Osteoblast (primary cell): ENCODE data around the gene DNAJC5G. TPM values are rescaled to one million over a fixed set of nuclear protein-coding genes. Genes with fewer than 3 reads are reported as not detected.

Source experiments
- DNase-seq: peaks from one replicate; pipeline ENCODE4 v3.0.0; 2011; ENCODE audit warnings: low spot score, mixed read lengths; ENCODE audit not compliant: insufficient read length; ENCODE audit errors: missing footprints
- H2AFZ ChIP-seq: 2 replicates; pipeline ENCODE4 v1.6.0; 2011; ENCODE audit warnings: mild to moderate bottlenecking, low read length
- H3K27ac ChIP-seq: 2 replicates; pipeline ENCODE4 v1.5.1; 2011; ENCODE audit warnings: mild to moderate bottlenecking, low read depth, low read length, moderate library complexity
- H3K27me3 ChIP-seq: 2 replicates; pipeline ENCODE4 v1.6.0; 2012; ENCODE audit warnings: mild to moderate bottlenecking, control low read depth, inconsistent platforms, low read length, moderate library complexity; ENCODE audit not compliant: insufficient read depth
- H3K36me3 ChIP-seq: 2 replicates; pipeline ENCODE4 v1.5.1; 2011; ENCODE audit warnings: mild to moderate bottlenecking, low read length, control low read depth, moderate library complexity; ENCODE audit not compliant: insufficient read depth
- H3K4me1 ChIP-seq: 2 replicates; pipeline ENCODE4 v1.5.1; 2011; ENCODE audit warnings: mild to moderate bottlenecking, low read length, control low read depth, moderate library complexity; ENCODE audit not compliant: insufficient read depth
- H3K4me2 ChIP-seq: 2 replicates; pipeline ENCODE4 v1.6.0; 2011; ENCODE audit warnings: mild to moderate bottlenecking, low read length; ENCODE audit not compliant: insufficient read depth
- H3K4me3 ChIP-seq: fragments of 200-600 bp; sonication (generic); 3 replicates; pipeline ENCODE4 v1.5.1; 2012; ENCODE audit warnings: mild to moderate bottlenecking, low read length, inconsistent platforms; ENCODE audit not compliant: insufficient read depth
- H3K79me2 ChIP-seq: 2 replicates; pipeline ENCODE4 v1.6.0; 2012; ENCODE audit warnings: mild to moderate bottlenecking, low read length, control low read depth, inconsistent platforms; ENCODE audit not compliant: insufficient read depth
- H3K9me3 ChIP-seq: 2 replicates; pipeline ENCODE4 v1.5.1; 2011; ENCODE audit warnings: low read depth, low read length, control low read depth
- H4K20me1 ChIP-seq: 2 replicates; pipeline ENCODE4 v1.6.0; 2012; ENCODE audit warnings: mild to moderate bottlenecking, low read length, control low read depth; ENCODE audit not compliant: insufficient read depth
- CTCF ChIP-seq: IDR thresholded peaks from 2 replicates; pipeline ENCODE4 v1.5.1; 2011; ENCODE audit warnings: mild to moderate bottlenecking, low read depth, low read length, moderate library complexity; ENCODE audit errors: extremely low read depth
- total RNA-seq: library from RNA; depleted of rRNA; stranded (reverse); fragments of >200 nt; gene quantifications from 2 replicates; pipeline ENCODE4 v1.2.3, GENCODE V29; 2012

DNAJC5G gene
- total RNA-seq, 1 donor, result not detected

GRCh38 chr2:27323596-27324285, 48.5 kb downstream of the DNAJC5G start:
- Histone ChIP-seq H3K27ac (peak overlapping the region; percentile 100), H4K20me1 (peaks cover 4% of the 10 kb centered on the region), H3K36me3 (peaks cover 26% of the 10 kb centered on the region), H3K4me2 (peak overlapping the region; percentile 92), H3K4me1 (peaks cover 28% of the 10 kb centered on the region), H3K79me2 (peaks cover 29% of the 10 kb centered on the region), H3K9me3 (no peaks in the 10 kb centered on the region), H3K27me3 (no peaks in the 10 kb centered on the region), H3K4me3 (peak overlapping the region; percentile 75), H2AFZ (peak overlapping the region; percentile 95)
- peak; percentile 62 for DNase-seq
- no peak for TF ChIP-seq CTCF

- H3K4me1 ChIP-seq, result peaks cover 28% of the 10 kb centered on the region
- H3K79me2 ChIP-seq, result peaks cover 22% of the 10 kb centered on the region
- H3K36me3 ChIP-seq, result peaks cover 36% of the 10 kb centered on the region
- H3K4me2 ChIP-seq, result no peak overlapping the region
- no peaks in the 10 kb centered on the region for H3K27me3 ChIP-seq
- no peaks in the 10 kb centered on the region for H3K9me3 ChIP-seq
- H2AFZ ChIP-seq, result no peak overlapping the region
- DNase-seq, result peak; percentile 45
- H4K20me1 ChIP-seq, result no peaks in the 10 kb centered on the region
- no peak for TF ChIP-seq CTCF
- H3K4me3 ChIP-seq, result no peak overlapping the region
- no peak overlapping the region for H3K27ac ChIP-seq
Measured at GRCh38 chr2:27324720-27325119, 49.5 kb downstream of the DNAJC5G start.

Other genes with a start within 250 kb of the DNAJC5G start
- 50.3 and 50.7 TPM in 2 replicates for gene TMEM214, start 242.5 kb upstream of the DNAJC5G start, total RNA-seq
- gene AGBL5, start 223.8 kb upstream of the DNAJC5G start, total RNA-seq, result 24.6 and 26.8 TPM in 2 replicates
- gene OST4, start 203.8 kb upstream of the DNAJC5G start, total RNA-seq, result 202 and 235 TPM in 2 replicates
- gene EMILIN1, start 196.8 kb upstream of the DNAJC5G start, total RNA-seq, result 137 and 138 TPM in 2 replicates
- 0.29 and 0.36 TPM in 2 replicates for gene KHK, start 188.7 kb upstream of the DNAJC5G start, total RNA-seq
- 6.8 and 14.5 TPM in 2 replicates for gene CGREF1, start 156.3 kb upstream of the DNAJC5G start, total RNA-seq
- gene ABHD1, start 151.6 kb upstream of the DNAJC5G start, total RNA-seq, result under 0.01 TPM in 2 replicates
- 42.4 and 45.2 TPM in 2 replicates for gene PREB, start 140.8 kb upstream of the DNAJC5G start, total RNA-seq
- gene PRR30, start 136.0 kb upstream of the DNAJC5G start, total RNA-seq, result not detected in 2 replicates
- gene TCF23, start 126.4 kb upstream of the DNAJC5G start, total RNA-seq, result not detected in 2 replicates
- 187 and 198 TPM in 2 replicates for gene ATRAID, start 63.4 kb upstream of the DNAJC5G start, total RNA-seq
- 14.1 TPM in 2 replicates for gene SLC5A6, start 63.2 kb upstream of the DNAJC5G start, total RNA-seq
- gene CAD, start 58.1 kb upstream of the DNAJC5G start, total RNA-seq, result 28.6 and 30.8 TPM in 2 replicates
- gene SLC30A3, start 12.4 kb upstream of the DNAJC5G start, total RNA-seq, result under 0.01 and 0.88 TPM in 2 replicates
- gene TRIM54, start 7.0 kb downstream of the DNAJC5G start, total RNA-seq, result not detected in 2 replicates
- gene UCN, start 33.0 kb downstream of the DNAJC5G start, total RNA-seq, result 0.36 and 1.2 TPM in 2 replicates
- gene MPV17, start 47.7 kb downstream of the DNAJC5G start, total RNA-seq, result 98.8 and 112 TPM in 2 replicates
- gene GTF3C2, start 81.3 kb downstream of the DNAJC5G start, total RNA-seq, result 32.7 and 34.4 TPM in 2 replicates
- gene EIF2B4, start 94.9 kb downstream of the DNAJC5G start, total RNA-seq, result 19.2 and 24.2 TPM in 2 replicates
- 152 and 165 TPM in 2 replicates for gene SNX17, start 95.2 kb downstream of the DNAJC5G start, total RNA-seq
- gene ZNF513, start 105.3 kb downstream of the DNAJC5G start, total RNA-seq, result 6.2 and 8.3 TPM in 2 replicates
- gene PPM1G, start 134.2 kb downstream of the DNAJC5G start, total RNA-seq, result 56.6 and 65.5 TPM in 2 replicates
- gene NRBP1, start 153.2 kb downstream of the DNAJC5G start, total RNA-seq, result 147 and 151 TPM in 2 replicates
- gene KRTCAP3, start 166.9 kb downstream of the DNAJC5G start, total RNA-seq, result under 0.01 and 0.72 TPM in 2 replicates
- gene IFT172, start 214.3 kb downstream of the DNAJC5G start, total RNA-seq, result 33.3 and 35.5 TPM in 2 replicates
- gene FNDC4, start 219.8 kb downstream of the DNAJC5G start, total RNA-seq, result 21.2 and 21.4 TPM in 2 replicates
- 1.2 and 1.4 TPM in 2 replicates for gene GCKR, start 221.4 kb downstream of the DNAJC5G start, total RNA-seq